Activated naive CD4-positive, alpha-beta T cell treated with Interleukin-2 at 50 U/mL for 16 hours (primary cell): ENCODE data around the gene TEAD4.
"Not testable (repeated sequence)": the region's sequence is repeated elsewhere in the genome, so short reads cannot be mapped to it uniquely, and the experiment has no call there.

Experiments
- DNase-seq: peaks from one replicate; pipeline ENCODE4 v3.0.0-alpha.2; 2020

TEAD4 gene

GRCh38 chr12:3054374-3054773 is 95.2 kb downstream of the TEAD4 start:
- DNase-seq = no peak

GRCh38 chr12:3055026-3055703 is 96.0 kb downstream of the TEAD4 start:
- DNase-seq = no peak

DNA sequence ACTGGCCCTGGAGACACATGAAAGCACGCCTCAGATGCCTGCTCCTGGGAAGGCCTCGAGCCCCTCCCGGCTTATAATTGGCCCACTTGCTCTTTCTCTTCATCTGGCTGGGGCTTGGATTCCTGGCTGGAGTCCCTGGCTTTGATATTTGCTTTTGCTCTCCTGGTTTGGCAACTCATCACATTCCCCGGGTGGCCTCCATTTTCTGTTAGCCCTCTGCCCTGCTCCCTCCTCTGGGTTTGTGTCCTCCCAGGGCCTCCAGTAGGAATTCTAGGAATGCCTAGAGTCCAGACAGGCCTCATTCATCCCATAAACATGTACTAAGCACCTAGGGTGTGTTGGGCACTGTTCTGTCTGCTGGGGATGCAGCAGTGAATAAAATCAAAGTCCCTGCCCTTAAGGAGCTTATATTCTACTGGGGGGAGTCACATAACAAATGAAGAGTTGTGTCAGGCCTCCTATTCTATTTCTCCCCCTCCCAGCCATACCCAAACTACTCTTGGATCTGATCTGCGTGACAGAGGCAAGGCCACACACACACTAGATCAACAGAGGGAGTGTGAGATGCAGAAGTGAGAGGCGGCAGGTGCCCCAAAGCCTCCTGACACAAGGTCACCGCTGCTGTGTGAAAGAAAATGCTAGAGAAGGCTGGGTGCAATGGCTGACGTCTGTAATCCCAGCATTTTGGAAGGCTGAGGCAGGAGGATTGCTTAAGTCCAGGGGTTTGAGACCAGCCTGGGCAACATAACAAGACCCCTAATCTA is 96.7 kb downstream of the TEAD4 start:
- DNase-seq = no peak

DNA sequence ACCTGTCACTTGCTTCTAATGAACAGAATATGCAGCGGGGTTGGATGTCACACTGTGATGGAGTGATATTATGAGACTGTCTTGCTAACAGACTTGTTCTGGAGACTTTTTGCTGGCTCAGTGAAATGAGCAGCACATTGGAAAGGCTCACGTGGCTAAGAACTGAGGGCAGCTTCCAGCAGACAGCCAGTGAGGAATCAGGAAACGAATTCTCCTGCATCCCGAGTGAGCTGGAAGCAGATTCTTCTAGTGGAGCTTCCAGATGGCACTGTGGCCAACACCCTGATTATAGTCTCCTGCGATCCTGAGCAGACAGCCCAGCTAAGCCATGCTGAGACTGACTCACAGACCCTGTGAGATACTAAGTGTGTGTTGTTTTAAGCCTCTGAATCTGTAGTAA is 101.9 kb downstream of the TEAD4 start:
- no peak for DNase-seq

DNA sequence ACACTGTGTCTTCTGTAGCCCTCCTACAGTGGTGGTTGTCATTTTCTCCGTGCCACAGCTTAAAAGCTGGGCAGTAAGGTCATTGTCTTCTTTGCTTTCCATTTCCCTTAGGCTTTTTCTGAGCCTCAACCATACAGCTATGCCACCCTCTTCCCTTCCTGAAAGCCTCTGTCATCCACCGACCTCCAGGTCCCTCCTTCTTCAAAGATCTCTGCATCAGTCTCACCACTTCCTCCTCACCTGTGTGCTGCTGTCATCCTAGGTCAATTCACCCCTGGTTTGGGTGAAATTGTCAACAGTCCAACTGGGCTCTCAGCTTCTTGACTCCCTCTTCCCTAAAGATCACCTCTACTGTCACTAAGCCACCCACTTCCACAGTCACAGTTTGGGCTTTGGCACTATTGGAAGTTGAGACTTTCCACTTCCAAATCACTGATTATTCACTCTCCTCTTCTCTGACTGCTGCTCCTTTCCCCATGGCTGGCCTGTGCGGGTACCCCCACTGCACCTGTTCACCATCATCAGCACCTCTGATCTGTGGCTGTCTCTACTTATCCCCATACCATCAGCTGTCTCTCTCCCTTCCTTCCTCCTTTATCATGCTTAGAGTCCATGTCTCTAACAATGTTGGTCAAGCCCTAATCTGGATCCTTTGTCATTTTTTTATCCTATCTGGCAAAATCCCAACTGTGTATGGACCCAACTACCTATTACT is 102.5 kb downstream of the TEAD4 start:
- no peak for DNase-seq

- DNase-seq = no peak
These were observed 106.1 kb downstream of the TEAD4 start for GRCh38 chr12:3065300-3065699.

GRCh38 chr12:3065846-3066245 is 106.6 kb downstream of the TEAD4 start:
- DNase-seq = not testable (repeated sequence)

DNA sequence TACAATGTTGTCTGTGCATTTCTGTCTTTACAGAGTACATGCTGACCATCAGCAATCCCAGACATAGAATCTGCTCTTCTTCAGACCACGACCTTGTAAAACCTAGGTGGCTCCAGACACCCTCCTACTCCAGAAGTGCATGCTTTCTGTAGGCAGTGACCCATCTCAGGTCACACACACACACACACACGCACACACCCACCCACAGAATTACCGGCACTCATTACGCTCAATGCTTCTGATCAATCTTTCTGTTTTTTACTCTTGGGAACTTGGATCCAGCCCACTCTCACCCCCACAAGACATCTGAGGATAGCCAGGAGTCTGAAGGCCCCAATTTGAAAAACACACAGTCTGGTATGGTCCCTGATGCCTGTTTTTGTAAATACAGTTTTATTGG is 110.5 kb downstream of the TEAD4 start:
- DNase-seq = no peak

DNA sequence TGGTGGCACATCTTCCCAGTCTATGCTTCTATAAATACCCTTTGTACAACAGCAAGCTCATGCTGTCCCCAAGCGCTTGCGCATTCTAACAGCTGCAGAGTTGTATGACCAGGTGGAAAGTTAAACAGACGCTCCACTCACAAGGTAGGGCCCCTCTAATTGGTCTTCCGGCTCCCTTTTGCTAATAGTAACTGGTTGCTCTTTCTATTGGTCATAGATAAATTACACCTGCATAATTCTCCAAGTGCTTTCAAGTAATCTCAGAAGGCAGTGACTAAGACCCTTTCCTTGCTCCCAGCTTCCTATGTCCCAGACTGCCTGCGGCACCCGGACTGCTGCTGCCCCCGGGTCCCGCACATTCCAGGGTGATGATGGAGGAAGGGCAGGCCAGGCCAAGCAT is 111.9 kb downstream of the TEAD4 start:
- DNase-seq = no peak

GRCh38 chr12:3071710-3072109 is 112.5 kb downstream of the TEAD4 start:
- DNase-seq = no peak

DNA sequence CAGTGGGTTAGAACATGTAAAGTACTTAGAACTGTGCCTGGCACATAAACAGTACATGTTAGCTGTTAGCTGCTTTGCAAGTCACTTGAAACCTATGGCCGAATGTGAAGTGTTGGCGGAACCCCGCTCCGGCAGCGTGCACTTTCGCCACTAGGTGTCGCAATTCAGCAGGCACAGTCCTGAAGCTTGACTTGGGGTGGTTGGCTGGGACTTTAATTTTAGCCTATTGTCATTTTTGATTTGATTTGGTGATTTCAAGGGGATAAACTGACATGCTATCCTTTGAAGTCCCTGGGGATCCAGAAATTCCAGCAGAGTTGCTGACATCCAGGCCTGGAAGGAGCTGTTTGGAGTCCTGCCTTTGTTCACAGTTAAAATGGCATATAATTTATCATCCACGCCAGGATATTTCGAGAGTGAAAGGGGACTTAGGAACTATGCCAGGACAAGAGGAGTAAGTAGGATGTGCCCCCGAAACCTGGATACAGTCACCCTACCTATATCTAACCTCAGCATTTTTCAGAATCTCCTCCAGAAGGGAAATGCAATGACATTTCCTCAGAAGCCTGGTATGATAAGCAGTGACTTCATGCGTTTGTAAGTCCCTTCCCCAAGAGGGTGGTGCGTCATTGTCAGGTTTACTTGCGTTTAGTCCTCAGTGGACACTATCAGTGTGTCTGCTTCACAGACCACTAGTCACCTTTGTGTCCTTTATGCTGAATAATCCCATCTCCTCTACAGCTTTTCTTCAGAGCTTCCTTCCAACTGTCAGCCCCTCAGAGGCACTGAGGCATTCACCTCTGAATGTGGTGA is 114.4 kb downstream of the TEAD4 start:
- peak; percentile 86 for DNase-seq

- no peak for DNase-seq
These were observed 116.1 kb downstream of the TEAD4 start for GRCh38 chr12:3075315-3075714.

GRCh38 chr12:3076730-3077571 is 117.8 kb downstream of the TEAD4 start, which contains the start of gene TSPAN9:
TSPAN9 (plus strand) TSS chr12:3077379; CDS start chr12:3201194, 123,815 bp downstream.
- DNase-seq = peak; percentile 67

- peak; percentile 3 for DNase-seq
These were observed 118.4 kb downstream of the TEAD4 start for GRCh38 chr12:3077572-3078081.

DNA sequence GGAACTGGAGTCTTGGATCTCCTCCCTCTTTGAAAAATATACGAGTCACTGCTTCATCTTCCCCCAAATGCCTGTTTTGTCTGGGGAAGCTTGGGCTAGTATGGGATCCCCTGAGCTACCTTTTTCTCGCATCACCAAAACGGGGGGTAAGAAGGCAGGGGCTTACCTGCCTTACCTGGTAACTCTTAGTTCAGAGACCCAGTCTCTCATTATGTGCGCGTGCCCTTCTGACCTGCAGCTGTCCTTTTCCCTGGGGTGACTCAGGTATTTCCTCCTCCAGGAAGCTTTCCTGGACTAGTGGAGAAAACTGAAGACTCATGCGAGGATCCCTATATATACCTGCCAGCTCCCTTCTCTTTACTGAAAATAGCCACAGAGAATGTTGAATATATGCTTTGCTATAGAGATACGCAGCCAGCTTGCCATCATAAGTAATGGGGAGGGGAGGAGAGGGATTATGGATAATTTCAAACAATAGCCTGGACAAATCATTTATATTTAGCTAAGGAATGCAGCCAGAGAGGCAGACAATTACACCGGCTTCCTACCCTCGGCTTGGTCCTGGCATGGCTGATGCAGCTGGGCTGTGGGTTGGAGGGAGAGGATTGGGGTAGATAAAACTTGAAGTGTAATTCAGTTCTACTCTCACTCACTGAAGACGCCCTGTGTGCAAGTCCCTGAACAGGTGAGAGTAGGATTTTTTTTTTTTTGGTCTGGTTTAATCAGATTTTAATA is 119.1 kb downstream of the TEAD4 start:
- no peak for DNase-seq

- DNase-seq = no peak
These were observed 121.9 kb downstream of the TEAD4 start for GRCh38 chr12:3081091-3081490.

GRCh38 chr12:3081886-3082285 is 122.7 kb downstream of the TEAD4 start:
- no peak for DNase-seq

GRCh38 chr12:3083241-3083920 is 124.2 kb downstream of the TEAD4 start:
- DNase-seq = no peak

DNA sequence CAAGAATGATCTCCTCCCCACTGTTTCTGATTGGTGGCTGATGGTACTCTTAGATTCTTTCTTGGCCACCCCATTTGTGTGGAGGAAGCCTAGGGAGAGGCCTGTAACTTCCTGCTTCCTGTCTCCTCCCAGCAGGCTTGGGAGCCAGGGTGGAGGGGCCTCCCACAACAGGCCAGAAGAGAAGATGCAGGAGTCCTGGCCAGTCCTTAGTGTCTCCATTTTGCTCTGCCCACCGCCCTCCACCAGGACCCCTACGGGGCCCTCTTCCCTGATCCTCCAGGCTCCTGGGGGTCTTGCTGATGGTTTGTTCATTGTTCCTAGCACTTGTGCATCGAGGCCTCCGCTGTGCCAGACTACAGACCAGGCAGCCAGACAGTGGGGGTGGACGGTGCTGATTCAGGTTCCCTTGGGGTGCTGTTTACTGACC is 124.7 kb downstream of the TEAD4 start:
- DNase-seq = no peak

DNA sequence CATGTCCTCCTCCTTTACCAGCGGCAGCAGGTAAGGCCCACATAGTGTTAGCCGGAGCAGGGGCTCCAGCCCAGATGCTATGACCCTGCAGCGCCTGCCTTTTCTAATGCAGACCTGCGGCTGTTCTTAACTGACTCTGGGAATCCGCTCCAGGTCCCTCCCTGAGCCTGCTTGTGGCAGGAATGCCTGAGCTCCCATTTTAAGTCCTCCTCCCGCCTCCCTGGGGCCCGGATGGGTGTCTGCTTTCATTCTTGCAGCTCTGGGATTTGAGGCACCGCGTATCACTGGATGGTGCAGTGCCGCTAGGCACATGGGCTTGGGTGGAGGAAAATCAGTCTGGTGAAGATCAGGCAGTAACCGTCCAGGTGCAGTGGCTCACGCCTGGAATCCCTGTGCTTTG is 125.5 kb downstream of the TEAD4 start:
- no peak for DNase-seq
